Body of pancreas (tissue), 4 donors: ENCODE data around the gene ASPDH. TPM values are rescaled to one million over a fixed set of nuclear protein-coding genes. Genes with fewer than 3 reads are reported as not detected.

ENCODE experiments used
- ATAC-seq: fragments of 150-250 bp; one replicate; pipeline ENCODE4 v1.9.1; 2016
- DNase-seq, 4 donors: peaks; one replicate each; pipeline ENCODE4 v3.0.0-alpha.2; 2019
- H3K27ac ChIP-seq, 4 donors: fragments of 200-600 bp; sonication (generic); 1 replicate in 3 of 4; 2 replicates in 1 of 4; pipeline versions ENCODE4 v1.5.1 to v1.6.1; 2016 to 2019; ENCODE audit warnings: mild to moderate bottlenecking in 1 of 4, mixed read lengths in 1 of 4, moderate library complexity in 1 of 4
- H3K27me3 ChIP-seq, 2 donors: fragments of 200-600 bp; sonication (generic); one replicate each; pipeline ENCODE4 v1.6.0; 2016; ENCODE audit warnings: mild to moderate bottlenecking in 1 of 2
- H3K36me3 ChIP-seq, 2 donors: fragments of 200-600 bp; sonication (generic); replicated peaks in 1 of 2; 2 replicates each; pipeline ENCODE4 v1.5.1; 2016; ENCODE audit warnings: low read depth in 2 of 2; ENCODE audit not compliant: insufficient read depth in 1 of 2
- H3K4me1 ChIP-seq: fragments of 200-600 bp; sonication (generic); one replicate; pipeline ENCODE4 v1.6.0; 2016
- H3K4me3 ChIP-seq, 2 donors: fragments of 200-600 bp; sonication (generic); 1 replicate in 1 of 2; 2 replicates in 1 of 2; pipeline ENCODE4 v1.5.1; 2016 to 2019
- H3K9me3 ChIP-seq, 3 donors: fragments of 200-600 bp; sonication (generic); 1 replicate in 2 of 3; 2 replicates in 1 of 3; pipeline ENCODE4 v1.5.1; 2016
- POLR2A ChIP-seq, 3 donors: fragments of 450-650 bp; IDR thresholded peaks; one replicate each; pipeline ENCODE4 v1.6.1; 2016; ENCODE audit warnings: antibody characterized with exemption in 3 of 3, mild to moderate bottlenecking in 2 of 3
- WGBS, 2 donors: methylation state at CpG; one replicate each; pipeline ENCODE4 v1.1.5; 2017; 5-methylcytosine and 5-hydroxymethylcytosine counted together
- intact Hi-C: fragments of 100-400 bp; cut with DNase I; formaldehyde crosslinking; loops from one replicate; pipeline ENCODE4 v1.15.1; 2023
- total RNA-seq, 2 donors: library from RNA; depleted of rRNA; stranded (reverse); fragments of >200 nt; gene quantifications; one replicate each; pipeline ENCODE4 v1.1.0, GENCODE V29; 2016
- TF ChIP-seq, protein P1 (sequence below), 7 experiments: fragments of 450-650 bp in 4 of 7; fragments of 200-600 bp in 3 of 7; sonication (generic) in 3 of 7; IDR thresholded peaks; one replicate each; pipeline ENCODE4 v1.5.1; 2016 to 2019; ENCODE audit warnings: antibody characterized with exemption in 7 of 7

The ASPDH gene
- total RNA-seq, 2 donors from 2014 or later = not detected

DNA sequence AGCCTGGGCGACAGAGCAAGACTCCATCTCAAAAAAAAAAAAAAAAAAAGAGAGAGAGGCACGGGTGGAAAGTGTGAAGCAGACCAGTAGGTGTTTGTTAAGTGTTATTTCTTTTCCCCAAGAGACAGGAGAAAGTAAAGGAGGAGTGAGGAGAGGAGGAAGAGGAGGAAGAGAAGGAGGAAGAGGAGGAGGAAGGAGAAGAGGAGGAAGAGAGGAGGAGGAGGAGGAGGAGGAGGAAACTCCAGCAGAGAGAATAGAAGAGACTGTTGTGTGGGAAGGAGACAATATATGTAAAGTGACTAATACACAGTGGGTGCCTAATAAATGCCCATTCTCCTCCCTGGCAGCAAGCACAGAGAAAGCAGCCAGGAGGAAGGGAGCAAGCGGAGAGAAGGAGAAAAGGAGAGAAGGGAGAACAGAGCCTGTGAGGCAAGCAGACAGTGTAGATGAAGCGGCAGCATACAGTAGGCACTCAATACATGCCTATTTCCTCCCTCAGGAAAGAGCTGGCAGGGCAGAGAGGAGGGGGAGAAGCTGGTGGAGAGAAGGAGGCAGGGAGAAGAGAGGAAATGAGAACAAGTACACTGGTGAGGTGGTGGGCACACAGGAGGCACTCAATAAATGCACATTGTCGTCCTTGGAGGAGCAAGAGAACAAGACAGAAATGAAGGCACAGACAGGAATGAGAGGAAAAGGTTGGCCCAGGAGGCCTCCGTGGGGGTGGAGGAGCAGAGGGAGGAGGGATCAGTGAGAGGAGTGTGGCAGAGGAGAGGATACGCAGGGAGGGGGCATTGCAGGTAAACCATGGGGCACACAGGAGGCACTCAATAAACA is 19.3 kb downstream of the ASPDH start:
- ATAC-seq = no peak
- 69 to 70% methylated on average over 7 of the region's 7 CpGs for WGBS, 2 donors
- intact Hi-C loops = no loop called here
- Histone ChIP-seq H3K27me3 (no peaks in the 10 kb centered on the region), H3K9me3 (no peaks in the 10 kb centered on the region), H3K36me3 (no peaks in the 10 kb centered on the region), H3K27ac (no peak overlapping the region), H3K4me3 (no peak overlapping the region), H3K4me1 (peaks cover 9% of the 10 kb centered on the region)
- no peak for TF ChIP-seq POLR2A (IDR thresholded peaks at IDR 0.05)
- TF ChIP-seq, protein P1, sequence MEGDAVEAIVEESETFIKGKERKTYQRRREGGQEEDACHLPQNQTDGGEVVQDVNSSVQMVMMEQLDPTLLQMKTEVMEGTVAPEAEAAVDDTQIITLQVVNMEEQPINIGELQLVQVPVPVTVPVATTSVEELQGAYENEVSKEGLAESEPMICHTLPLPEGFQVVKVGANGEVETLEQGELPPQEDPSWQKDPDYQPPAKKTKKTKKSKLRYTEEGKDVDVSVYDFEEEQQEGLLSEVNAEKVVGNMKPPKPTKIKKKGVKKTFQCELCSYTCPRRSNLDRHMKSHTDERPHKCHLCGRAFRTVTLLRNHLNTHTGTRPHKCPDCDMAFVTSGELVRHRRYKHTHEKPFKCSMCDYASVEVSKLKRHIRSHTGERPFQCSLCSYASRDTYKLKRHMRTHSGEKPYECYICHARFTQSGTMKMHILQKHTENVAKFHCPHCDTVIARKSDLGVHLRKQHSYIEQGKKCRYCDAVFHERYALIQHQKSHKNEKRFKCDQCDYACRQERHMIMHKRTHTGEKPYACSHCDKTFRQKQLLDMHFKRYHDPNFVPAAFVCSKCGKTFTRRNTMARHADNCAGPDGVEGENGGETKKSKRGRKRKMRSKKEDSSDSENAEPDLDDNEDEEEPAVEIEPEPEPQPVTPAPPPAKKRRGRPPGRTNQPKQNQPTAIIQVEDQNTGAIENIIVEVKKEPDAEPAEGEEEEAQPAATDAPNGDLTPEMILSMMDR (IDR thresholded peaks at IDR 0.05) = no peak
- DNase-seq = no peak

DNA sequence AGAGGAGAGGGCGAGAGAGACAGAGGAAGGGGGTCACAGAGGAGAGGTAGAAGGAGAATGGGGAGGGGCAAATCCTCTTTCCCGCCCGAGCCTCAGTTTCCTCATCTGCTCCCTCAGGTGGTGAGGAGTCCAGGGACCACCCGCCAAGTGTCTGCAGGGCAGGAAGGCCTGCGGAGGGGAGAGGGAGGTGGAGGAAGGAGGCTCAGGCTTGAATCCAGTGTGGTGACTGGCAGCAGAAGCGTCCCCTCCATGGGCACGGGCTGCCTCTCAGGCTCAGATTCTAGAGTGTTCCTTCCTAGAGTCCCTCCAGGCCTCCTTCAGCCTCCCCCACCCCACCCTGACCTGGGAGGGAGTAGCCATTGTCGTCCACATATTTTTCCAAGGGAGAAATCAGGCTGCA is 20.5 kb downstream of the ASPDH start:
- Histone ChIP-seq H3K27me3 (no peaks in the 10 kb centered on the region), H3K36me3 (no peaks in the 10 kb centered on the region), H3K27ac (no peak overlapping the region), H3K4me3 (no peak overlapping the region), H3K4me1 (peaks cover 9% of the 10 kb centered on the region), H3K9me3 (no peaks in the 10 kb centered on the region)
- WGBS, 2 donors = 79 to 92% methylated on average over 8 of the region's 8 CpGs
- intact Hi-C loops = no loop called here
- DNase-seq (no peak), ATAC-seq (no peak)
- TF ChIP-seq, protein P1 (IDR thresholded peaks at IDR 0.05) = no peak
- TF ChIP-seq POLR2A (IDR thresholded peaks at IDR 0.05) = no peak

DNA sequence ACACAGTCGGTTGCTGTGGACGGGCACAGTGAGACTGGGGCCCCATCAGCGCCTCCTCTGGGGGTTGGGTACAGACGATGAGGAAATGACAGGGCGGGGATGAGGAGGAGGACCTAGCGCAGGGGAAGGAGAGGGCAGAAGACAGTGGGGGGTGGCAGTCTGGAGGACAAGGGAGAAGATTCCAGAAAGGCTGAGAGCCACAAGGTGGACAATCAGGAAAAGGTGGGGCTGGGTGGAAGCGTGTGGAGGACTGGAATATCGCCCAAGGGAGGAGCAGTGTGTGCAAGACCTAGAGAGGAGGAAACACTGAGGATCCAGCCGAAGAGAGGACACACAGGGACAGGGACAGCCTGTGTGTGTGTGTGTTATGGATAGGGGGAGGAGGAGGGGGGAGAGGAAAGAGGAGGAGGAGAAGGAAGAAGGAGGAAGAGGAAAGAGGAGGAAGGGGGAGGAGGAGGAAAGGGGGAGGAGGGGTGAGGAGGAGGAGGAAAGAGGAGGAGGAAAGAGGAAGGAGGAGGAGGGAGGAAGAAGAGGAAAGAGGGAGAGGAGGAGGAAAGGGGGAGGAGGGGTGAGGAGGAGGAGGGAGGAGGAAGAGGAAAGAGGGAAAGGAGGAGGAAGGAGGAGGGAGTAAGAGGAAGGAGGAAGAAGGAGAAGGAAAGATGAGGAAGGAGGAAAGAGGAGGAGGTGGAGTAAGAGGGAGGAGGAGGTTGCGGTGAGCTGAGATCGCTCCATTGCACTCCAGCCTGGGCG is 21.2 kb downstream of the ASPDH start:
- intact Hi-C loops = no loop called here
- 22 to 28% methylated on average over 9 of the region's 12 CpGs for WGBS, 2 donors
- Histone ChIP-seq H3K36me3 (no peaks in the 10 kb centered on the region), H3K27ac (no peak overlapping the region), H3K4me1 (peaks cover 9% of the 10 kb centered on the region), H3K27me3 (no peaks in the 10 kb centered on the region), H3K9me3 (no peaks in the 10 kb centered on the region), H3K4me3 (no peak overlapping the region)
- no peak for DNase-seq
- no peak for ATAC-seq
- TF ChIP-seq, protein P1 (IDR thresholded peaks at IDR 0.05) = no peak
- TF ChIP-seq POLR2A (IDR thresholded peaks at IDR 0.05) = no peak

DNA sequence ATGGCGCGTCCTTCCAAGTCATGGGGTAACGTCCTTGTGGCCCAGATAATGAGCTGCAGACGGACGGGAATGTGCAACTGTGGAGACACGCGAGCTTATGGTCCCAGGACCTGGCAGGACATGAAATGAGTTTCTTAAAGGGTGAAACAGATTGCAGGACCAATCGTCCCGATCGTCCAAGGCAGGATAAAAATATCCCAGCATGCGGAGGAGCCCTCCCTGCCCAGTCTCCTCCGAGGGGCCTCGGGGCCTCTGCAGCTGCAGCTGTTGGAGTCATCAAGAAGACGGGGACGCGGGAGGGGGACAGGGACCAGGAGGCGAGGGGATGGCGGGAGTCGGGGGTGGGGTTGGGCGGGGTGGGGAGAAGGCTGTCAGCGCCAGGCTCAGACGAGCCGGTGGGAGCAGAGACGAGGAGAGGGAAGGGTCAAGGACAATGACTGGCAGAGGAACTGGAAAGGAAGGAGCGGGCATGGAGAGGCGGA is 22.7 kb downstream of the ASPDH start:
- H3K4me3 ChIP-seq = no peak overlapping the region
- ATAC-seq (no peak), DNase-seq (no peak)
- TF ChIP-seq, protein P1 (IDR thresholded peaks at IDR 0.05) = no peak
- no peak for TF ChIP-seq POLR2A (IDR thresholded peaks at IDR 0.05)
- no peaks in the 10 kb centered on the region for H3K36me3 ChIP-seq
- no peaks in the 10 kb centered on the region for H3K27me3 ChIP-seq
- no peak overlapping the region for H3K27ac ChIP-seq
- H3K9me3 ChIP-seq = no peaks in the 10 kb centered on the region
- intact Hi-C loops = no loop called here
- no peaks in the 10 kb centered on the region for H3K4me1 ChIP-seq
- WGBS, 2 donors = 52 to 53% methylated on average over 26 of the region's 26 CpGs
